ENCODE measurements around the gene DNHD1. TPM values are rescaled to one million over a fixed set of nuclear protein-coding genes. Genes with fewer than 3 reads are reported as not detected.

Gene DNHD1
- total and polyA plus RNA-seq, 9 of the 15 experiments (the other 6 are each of a cell fraction or from before 2014, with no cell fraction given) = 0.82 to 9.7 (median 3.8) TPM

- Histone ChIP-seq H3K9me1 (ENCODE audit: control insufficient read depth, insufficient read depth, low read length) (no peaks in the 10 kb centered on the region), H3K9ac (ENCODE audit: insufficient read depth in 1 of 2, low read depth in 2 of 2, low read length in 2 of 2) (no peak overlapping the region), H3K27ac (ENCODE audit: extremely low read depth, low read depth, low read length) (no peak overlapping the region), H3K79me2 (ENCODE audit: control insufficient read depth, insufficient read depth, low read length) (no peaks in the 10 kb centered on the region), H3K36me3 (ENCODE audit: control insufficient read depth, insufficient read depth, low read length) (no peaks in the 10 kb centered on the region), H3K4me1 (replicated peaks in 1 of 2; ENCODE audit: control insufficient read depth in 2 of 2, insufficient read depth in 2 of 2, low read length in 2 of 2) (peaks cover 11 to 16% of the 10 kb centered on the region in 2 experiments; a peak in 4 of 5 replicates), H3K27me3 (ENCODE audit: control insufficient read depth in 2 of 2, insufficient read depth in 2 of 2, low read length in 2 of 2) (no peaks in the 10 kb centered on the region), H3K4me2 (ENCODE audit: insufficient read depth, low read length) (no peak overlapping the region), H3K4me3 (no peak overlapping the region), H3K9me3 (replicated peaks; ENCODE audit: control insufficient read depth, insufficient read depth, low read depth, low read length) (no peaks in the 10 kb centered on the region), H2AFZ (ENCODE audit: low read depth, low read length) (no peak overlapping the region), H4K20me1 (replicated peaks; ENCODE audit: control insufficient read depth, insufficient read depth, low read length) (no peaks in the 10 kb centered on the region)
- no TSS peak for BruUV-seq (replicated peaks)
- ChIA-PET CTCF (ENCODE audit: low intra/inter-chr PET ratio) (no interaction called here), POLR2A (interaction anchor here (1.2 to 1.6 kb wide), 4 partner anchors 9 to 70 kb away, joined by 3 to 4 read pairs (median 3); partner anchors contain the start of gene TAF10)
- intact Hi-C loops (cut with micrococcal nuclease) = no loop called here
- DNase-seq (ENCODE audit: extremely low read depth in 1 of 4, low spot score in 3 of 4) (no peak), ATAC-seq (no peak), FAIRE-seq (no peak)
- 50% methylated on average over 4 of the region's 4 CpGs for WGBS (ENCODE audit: insufficient coverage, low coverage, missing lambda C conversion rate)
- TF ChIP-seq HNRNPUL1 (IDR thresholded peaks at IDR 0.05; ENCODE audit: low read length) = no peak
- TF ChIP-seq KAT7 (CRISPR knock-in tag; IDR thresholded peaks at IDR 0.05; ENCODE audit: borderline replicate concordance) = no peak
- no peak for TF ChIP-seq SIRT6 (IDR thresholded peaks at IDR 0.05; ENCODE audit: low read depth, low read length)
- TF ChIP-seq U2AF2 (optimal IDR thresholded peaks at IDR 0.05; ENCODE audit: low read depth, low read length) = no peak
- no peak for TF ChIP-seq HMGXB4 (CRISPR knock-in tag; IDR thresholded peaks at IDR 0.05)
- no peak for TF ChIP-seq COPS2 (conservative IDR thresholded peaks at IDR 0.05)
- TF ChIP-seq ZNF174 (CRISPR knock-in tag; IDR thresholded peaks at IDR 0.05) = no peak
- TF ChIP-seq EP300 (IDR thresholded peaks at IDR 0.05; ENCODE audit: low read length) = no peak
- no peak for TF ChIP-seq SNIP1 (IDR thresholded peaks at IDR 0.05; ENCODE audit: low read depth)
- no peak for TF ChIP-seq KLF10 (CRISPR knock-in tag; IDR thresholded peaks at IDR 0.05)
- TF ChIP-seq NONO (IDR thresholded peaks at IDR 0.05; ENCODE audit: low read depth in 2 of 2, low read length in 1 of 2) = no peak
- TF ChIP-seq RNF219 (CRISPR knock-in tag; IDR thresholded peaks at IDR 0.05) = no peak
- TF ChIP-seq MAFG (tag; conservative IDR thresholded peaks at IDR 0.05) = no peak
- TF ChIP-seq NFATC3 (IDR thresholded peaks at IDR 0.05) = no peak
- in situ Hi-C loops (cut with MboI) = no loop called here
Observed at GRCh38 chr11:6541356-6541755, 44.3 kb downstream of the DNHD1 start.
